Activated CD4-positive, alpha-beta T cell treated with anti-CD3 and anti-CD28 coated beads for 24 hours (primary cell): Measurements from ENCODE around the gene TSPAN16.

Experiments used
- DNase-seq, 2 donors: peaks; one replicate each; pipeline ENCODE4 v3.0.0-alpha.2; 2020; ENCODE audit warnings: low read depth in 2 of 2

The TSPAN16 gene

DNA sequence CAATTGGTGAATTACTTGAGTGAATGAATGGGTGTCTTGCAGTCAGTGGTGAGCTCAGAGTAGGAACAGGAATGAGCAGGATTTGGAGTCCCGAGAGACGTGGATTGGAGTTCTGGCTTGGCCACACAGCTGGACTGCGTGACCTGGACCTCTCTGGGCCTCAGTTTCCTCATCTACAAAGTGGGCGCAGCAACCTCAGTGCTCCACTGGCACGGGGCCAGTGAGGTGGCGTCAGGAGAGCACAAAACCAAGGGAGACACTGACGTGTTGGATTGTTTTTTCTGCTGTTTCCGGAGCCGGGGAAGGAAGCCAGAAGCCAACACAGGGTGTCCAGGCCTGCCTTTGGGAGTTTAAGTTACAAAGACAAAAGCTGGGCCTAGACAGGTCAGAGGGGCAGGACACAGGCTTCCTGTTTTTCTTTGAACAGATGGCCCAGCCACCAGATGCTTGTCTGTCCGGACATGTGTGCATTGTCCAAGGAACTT lies 27.1 kb upstream of the TSPAN16 start:
- no peak for DNase-seq

DNA sequence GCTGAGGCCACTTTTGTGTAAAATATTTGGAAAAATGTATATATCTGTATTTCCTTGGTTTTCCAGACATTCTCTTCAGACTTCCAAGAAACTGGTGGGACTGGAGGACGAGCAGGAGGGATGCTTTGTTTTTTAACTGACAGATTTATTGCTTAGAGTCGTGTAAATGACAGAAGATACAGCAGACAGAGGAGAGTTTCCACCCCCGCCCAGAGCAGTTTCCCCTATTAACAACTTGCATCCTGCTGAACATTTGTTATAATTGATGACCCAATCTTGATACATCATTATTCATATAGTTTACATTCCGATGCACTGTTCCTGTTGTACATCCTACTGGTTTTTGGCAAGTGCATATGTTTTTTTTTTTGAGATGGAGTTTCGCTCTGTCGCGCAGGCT lies 26.6 kb upstream of the TSPAN16 start:
- DNase-seq, result no peak

DNA sequence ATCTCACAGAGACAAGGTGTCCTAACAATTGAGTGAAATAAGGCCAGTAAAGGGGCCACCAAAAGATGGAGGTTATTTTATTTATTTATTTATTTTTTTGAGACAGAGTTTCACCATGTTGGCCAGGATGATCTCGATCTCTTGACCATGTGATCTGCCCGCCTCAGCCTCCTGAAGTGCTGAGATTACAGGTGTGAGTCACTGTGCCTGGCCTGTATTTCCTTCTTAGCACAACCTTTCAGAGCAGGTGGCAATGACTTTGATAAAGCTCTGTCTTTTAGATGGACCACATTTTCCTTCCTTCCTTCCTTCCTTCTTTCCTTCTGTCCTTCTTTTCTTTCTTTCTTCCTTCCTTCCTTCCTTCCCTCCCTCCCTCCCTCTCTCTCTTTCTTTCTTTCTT lies 22.7 kb upstream of the TSPAN16 start:
- DNase-seq, result no peak

DNA sequence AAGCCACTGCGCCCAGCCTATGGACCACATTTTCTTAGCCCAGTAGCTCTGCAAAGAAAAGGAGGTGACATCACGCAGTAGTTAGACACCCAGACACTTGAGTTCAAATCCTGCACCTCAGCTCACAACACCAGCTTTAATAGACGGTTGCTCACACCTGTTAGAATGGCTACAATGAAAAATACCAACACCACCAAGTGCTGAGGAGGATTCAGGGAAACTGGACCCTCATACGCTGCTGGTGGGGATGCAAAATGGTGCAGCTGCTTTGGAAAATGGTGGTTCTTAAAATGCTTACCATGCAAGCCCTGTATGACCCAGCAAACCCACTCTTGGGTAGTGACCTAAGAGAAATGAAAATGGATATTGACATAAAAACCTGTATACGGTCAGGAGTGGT lies 22.0 kb upstream of the TSPAN16 start:
- no peak for DNase-seq

DNA sequence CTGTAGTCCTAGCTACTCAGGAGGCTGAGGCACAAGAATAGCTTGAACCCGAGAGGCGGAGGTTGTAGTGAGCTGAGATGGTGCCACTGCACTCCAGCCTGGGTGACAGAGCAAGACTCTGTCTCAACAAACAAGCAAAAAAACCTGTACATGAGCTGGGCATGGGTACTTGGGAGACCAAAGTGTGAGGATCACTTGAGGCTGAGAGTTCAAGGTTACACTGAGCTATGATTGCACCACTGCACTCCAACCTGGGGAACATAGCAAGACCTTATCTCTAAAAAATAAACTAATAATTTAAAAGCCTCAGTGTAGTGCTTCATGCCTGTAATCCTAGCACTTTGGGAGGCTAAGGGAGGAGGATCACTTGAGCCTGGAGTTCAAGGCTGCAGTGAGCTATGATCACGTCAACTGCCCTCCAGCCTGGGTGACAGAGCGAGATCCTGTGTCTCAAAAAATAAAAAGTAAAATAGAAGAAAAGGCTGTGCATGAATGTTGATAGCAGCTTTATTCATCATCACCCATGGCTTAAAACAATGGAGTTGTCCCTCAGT lies 21.4 kb upstream of the TSPAN16 start:
- no peak for DNase-seq

DNA sequence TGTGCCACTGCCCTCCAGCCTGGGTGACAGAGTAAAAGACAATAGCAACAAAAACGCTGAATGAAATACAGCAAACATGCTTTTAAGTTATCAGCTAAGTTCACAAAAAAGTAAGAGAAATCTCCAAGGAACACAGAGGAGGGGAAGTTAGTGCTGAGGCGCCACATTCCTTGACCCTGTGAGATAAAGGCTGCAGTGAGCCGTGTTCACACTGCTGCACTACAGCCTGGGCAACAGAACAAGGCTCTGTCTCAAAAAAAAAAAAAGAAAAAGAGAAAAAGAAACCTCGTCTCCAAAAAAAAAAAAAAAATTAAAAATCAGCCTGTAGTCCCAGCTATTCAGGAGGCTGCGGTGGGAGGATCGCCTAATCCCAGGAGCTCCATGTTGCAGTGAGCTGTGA lies 17.3 kb upstream of the TSPAN16 start:
- no peak for DNase-seq

DNA sequence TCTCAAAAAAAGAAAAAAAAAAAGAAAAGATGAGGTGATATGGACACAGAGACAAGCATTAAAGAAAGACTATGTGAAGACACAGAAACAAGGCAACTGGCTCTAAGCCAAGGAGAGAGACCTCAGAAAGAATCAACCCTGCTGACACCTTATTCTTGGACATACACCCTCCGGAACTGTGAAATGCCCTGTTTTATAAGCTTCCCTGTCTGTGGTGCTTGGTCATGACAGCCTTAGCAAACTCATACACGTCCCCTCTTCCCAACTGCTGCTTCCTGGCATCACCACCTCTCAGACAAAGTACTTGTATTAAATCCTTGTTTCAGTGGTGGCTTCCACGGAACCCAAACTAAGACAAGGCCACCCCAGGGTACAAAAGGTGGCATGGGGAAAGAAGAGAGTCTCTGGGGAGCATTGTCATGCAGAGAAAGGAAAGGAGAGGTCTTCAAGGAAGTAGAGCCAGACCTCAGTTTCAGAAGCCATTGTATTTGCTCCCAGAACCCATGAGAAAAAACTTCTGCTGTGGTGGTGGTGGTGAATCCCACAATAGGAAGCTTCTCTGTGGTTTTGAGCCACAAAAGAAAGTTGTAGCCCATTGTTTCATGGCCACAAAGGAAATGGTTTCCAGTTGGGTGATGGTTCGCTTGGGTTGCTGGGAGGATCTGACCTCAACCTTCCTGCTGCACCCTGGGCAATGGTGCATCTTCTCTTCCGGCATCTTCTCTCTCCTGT lies 16.3 kb upstream of the TSPAN16 start:
- DNase-seq, result no peak

DNA sequence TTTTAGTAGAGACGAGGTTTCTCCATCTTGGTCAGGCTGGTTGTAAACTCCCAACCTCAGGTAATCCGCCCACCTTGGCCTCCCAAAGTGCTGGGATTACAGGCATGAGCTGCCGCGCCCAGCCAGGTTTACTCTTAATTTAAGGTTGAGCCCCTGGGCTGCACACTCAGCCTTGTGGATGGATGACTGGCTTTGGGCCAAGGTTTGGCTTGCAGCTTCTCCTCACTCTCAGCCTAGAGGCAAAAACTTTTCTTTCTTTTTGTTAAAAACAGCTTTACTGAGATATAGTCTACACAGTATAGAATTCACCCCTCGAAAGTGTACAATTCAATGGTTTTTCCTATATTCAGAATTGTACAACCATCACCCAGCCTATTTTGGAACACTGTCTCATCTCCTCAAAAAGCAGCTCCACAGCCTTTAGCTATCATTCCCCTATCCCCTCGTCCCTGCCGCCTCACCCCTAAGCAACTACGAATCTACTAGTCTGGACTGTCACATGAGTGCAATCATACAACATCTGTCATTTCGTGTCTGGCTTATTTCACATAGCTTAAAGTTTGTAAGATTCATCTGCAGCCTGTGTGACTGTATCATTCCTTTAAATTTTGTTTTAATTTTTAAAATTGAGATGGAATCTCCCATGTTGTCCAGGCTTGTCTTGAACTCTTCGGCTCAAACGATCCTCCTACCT lies 14.5 kb upstream of the TSPAN16 start:
- no peak for DNase-seq

DNA sequence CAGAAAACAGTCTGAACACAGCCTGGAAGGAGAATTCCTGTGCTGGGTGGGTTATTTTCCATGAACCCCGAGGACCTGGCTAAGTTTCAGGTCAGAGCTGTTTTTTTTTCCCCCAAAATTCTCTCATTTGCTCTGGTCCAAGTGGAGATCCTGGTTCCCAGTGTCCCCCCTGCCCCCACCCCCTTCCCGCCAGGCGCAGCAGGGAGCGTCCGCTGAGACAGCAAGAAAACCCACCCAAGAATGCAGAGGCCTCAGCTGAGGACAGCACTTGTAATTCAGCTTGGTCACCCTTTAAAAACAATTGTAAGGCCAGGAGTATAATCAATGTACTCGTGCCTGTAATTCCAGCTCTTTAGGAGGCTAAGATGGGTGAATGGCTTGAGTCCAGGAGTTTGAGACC lies 11.4 kb upstream of the TSPAN16 start:
- DNase-seq, result no peak

DNA sequence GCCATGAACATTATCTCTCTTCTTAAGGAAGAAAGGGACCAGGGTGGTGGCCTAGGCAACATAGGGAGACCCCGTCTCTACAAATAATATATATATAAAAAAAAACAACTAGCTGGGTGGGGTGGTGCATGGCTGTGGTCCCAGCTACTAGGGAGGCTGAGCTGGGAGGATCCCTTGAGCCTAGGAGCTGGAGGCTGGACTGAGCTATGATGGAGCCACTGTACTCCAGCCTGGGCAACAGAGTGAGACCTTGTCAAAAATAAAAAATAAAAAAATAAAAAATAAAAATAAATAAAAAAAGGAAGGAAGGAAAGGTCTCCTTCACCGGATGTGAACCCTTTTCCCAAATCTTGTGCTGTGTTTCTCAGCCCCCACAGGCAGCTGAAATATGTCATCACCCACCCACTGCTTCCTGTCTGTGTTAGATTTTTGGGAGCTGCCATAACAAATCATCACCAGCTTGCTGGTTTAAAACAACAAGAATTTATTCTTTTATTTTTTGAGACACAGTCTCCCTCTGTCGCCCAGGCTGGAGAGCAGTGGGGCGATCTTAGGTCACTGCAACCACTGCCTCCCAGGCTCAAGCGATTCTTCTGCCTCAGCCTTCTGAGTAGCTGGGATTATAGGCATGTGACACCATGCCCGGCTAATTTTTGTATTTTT lies 9.5 kb upstream of the TSPAN16 start:
- no peak for DNase-seq

DNA sequence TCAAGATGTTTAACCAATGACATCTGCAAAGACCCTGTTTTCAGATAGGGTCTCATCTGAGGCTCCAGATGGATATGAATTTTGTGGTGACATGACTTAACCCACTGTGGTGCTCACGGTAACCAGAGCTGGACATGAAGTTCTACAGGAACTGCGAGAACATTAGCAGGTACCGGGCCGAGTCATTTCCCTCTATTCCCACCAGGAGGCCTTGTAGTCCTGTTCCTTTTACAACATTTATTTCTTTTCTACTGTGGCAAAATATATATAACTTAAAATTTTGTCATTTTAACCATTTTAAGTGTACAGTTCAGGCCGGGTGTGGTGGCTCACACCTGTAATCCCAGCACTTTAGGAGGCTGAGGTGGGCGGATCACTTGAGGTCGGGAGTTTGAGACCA lies 7.6 kb upstream of the TSPAN16 start:
- DNase-seq, result no peak

DNA sequence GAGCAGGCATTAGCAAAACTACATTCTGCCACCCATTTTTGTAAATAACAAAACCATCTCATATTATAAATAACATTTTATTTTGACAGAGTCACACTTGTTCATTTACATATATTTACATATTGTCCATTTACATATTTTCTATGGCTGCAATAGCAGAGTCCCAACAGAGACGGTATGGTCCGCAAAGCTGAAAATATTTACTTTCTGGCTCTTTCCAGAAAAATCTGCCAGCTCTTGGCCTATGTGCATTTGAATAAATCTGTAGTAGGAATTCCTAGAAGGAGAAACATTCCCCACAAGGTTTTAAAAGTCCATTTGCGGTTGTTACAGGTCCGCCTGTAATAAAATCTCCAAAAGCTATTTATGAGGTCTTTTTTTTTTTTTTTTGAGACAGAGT lies 5.7 kb upstream of the TSPAN16 start:
- DNase-seq, result no peak

DNA sequence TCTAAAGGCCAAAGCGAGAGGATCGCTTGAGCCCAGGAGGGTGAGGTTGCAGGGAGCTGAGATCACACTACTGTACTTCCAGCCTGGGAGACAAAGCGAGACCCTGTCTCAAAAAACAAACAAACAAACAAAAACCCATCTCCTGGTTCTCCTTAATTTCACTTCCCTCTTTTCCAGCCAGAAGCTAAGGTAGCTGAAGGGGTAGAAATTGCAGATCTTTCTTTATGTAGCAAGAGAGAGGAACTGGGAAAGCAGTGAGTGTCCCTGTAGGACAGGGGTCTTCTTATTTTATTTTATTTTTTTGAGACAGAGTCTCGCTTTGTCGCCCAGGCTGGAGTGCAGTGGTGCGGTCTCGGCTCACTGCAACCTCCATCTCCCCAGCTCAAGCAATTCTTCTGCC lies 4.5 kb upstream of the TSPAN16 start:
- no peak for DNase-seq

DNA sequence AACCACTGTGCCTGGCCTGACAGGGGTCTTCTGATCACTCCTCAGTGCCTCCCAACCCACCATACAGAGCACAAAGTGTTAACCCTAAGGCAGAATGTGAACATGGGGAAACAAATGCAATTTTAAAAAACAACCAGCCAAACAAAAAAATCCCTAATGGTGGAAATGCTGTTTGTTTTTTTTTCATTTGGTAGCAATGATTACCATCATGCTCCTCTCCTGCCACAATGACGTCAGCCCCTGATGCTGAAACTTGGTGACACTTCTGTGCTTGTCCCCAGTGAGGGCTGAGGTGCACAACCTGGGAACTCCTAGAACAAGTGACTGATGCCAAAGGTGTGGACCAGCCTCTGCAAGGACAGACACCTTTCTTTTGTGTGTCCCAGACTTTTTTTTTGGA lies 4.0 kb upstream of the TSPAN16 start:
- DNase-seq, result no peak

DNA sequence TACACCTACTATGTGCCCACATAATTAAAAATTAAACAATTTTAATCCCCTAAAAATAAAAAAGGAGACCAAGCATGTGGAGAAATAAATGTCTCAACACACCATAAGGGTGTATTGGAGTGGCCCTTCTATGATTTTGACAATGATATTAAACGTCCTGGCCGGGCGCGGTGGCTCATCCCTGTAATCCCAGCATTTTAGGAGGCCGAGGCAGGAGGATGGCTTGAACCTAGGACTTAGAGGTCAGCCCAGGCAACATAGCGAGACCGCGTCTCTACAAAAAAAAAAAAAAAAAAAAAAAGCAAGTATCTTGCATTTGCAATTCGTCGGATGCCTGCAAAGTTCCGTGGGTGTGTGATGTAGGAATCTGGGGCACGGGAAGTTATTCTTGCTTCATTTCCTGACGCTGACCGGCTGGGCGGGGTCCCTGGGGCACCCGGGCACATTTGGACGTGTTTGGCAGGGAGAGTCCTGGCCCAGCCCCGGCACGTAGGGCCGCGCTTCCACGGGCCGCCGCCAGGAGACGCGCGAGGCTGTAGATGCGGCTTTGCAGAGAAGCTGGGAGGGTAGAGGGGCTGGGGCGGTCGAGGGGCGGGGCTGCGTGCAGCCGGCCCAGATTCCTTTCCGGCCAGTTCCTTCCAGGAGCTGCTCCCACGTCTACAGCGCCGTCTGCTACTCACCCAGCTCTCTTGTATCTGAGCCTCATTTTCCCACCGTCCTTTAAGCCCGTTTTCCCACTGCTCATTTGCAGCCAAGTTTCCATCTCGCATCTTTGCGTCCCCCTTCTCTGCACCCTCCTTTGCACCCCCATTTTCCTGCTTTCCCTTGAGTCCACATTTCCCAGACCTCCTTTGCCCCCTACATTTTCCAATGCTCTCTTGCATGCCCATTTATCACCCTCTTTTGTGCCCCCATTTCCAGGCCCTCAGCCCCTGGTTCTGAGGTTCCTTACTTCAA lies 2.2 kb upstream of the TSPAN16 start:
- peak; percentile 74 to 80 for DNase-seq

DNA sequence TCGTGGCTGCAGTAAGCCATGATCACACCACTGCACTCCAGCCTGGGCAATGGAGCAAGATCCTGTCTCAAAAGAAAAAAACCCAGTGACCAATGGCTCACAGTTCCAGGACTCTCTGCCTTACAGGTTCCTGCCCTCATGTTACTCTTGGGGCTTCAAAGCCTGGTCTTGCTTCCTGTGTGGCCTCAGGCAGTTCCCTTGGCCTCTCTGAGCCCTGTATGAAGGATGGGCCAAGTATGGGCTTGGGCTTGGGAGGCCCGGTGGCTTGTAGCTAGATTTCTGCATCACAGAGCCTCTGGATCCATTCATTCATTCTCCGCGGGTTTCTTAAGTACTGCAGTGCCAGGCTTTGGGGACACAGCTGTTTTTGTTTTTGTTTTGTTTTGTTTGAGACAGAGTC lies 780 bp upstream of the TSPAN16 start:
- no peak for DNase-seq

DNA sequence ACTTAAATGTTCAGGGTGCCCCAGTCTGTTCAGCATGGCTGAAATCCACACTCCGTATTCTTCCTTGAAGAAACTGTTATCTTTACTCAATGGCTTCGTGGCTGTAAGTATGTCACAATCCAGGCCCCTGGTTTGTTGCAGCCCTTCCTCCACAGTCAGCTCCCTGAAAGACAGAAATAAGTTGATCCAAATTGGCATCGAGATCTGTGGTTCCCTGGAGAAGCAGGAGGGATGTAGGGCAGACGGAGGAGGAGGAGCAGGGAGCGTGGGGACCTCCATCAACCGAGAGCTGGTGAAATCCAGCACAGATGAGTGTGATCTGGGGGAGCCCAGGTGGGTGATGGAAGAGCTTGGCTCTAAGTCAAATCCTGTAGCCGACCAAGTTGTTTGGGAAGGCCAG lies 304 bp downstream of the TSPAN16 start:
- no peak for DNase-seq

DNA sequence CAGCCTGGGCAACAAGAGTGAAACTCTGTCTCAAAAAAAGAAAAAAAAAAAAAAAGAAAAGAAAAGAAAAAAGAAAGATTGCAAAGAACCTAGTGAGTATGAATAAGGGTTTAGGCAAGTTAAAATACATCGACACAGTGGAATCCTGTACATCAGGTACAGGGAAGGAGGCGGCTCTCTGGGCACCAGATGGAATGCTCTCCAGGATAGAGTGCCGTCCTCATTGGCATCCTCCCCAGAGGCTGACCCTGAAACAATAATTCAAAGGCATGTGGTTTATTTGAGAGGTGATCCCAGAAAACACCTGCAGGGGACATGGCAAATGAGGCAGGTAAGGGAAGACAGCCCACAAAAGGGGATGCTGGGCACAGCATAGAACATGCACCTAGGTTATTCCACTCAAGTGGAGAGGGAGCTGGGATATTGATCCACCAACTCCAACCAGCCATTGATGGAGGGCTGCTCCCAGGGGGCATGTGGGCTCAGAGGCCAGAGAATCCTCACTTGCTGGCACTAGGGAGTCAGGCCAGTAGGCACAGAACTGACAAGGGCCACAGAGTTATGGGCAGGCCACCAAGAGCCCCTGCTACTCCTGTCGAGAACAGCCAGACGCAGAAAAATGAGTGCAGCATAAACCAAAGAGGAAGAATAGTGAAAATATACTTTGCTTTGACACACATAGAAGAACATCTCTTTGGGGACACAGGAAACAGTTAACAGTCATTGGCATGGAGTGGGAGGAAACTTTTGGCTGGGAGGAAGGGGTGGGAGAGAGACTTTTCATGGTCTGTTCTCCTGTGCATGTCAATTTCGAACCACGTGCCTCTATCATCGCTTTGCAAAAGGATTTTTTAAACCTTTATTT lies 4.2 kb downstream of the TSPAN16 start:
- no peak for DNase-seq

DNA sequence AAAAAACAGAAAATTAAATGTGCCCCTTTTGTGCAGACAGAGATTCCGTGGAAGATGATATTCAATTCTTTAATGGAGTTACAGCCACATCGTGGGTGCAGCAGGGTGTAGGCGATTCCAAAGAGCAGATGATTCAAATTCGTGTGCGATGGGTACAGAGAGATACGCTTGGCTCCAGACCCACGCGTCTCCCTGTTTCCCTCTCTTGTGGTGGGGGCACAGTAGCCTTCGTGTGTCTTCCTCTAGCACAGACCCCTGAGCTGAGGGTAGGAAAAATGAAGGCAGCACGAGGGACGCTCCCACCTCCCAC lies 4.8 kb downstream of the TSPAN16 start:
- DNase-seq, result no peak

DNA sequence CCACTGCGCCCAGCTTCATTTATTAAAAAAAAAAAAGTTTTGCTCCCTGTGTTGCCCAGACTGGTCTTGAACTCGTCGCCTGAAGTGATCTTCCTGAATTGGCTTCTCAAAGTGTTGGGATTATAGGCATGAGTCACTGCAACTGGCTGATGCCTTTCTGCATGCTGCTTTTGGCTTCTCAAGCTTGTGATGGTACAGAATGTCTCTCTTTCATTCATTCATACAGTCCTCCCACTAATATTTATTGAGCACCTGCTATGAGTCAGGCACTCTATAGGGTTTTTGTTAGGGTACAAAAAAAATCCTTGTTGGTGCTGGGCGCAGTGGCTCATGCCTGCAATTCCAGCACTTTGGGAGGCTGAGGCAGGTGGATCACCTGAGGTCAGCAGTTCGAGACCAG lies 9.0 kb downstream of the TSPAN16 start:
- no peak for DNase-seq

DNA sequence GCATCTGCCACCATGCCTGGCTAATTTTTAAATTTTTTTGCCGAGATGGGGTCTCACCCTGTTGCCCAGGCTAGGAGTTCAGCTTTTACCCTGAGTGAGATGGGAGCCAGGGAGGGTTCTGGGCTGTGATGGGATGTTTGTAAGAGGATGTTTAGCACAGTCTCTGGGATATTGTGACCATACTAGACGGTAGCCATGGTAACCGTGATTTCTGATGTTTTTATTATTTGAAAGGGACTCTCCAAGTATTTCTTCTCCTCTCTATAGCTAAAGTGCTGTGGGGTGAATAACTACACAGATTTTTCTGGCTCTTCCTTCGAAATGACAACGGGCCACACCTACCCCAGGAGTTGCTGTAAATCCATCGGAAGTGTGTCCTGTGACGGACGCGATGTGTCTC lies 10.4 kb downstream of the TSPAN16 start:
- no peak for DNase-seq
